GM12865 (cell line): ENCODE measurements around the gene FAM180B.
"Not testable (repeated sequence)": the region's sequence is repeated elsewhere in the genome, so short reads cannot be mapped to it uniquely, and the experiment has no call there.

Experiments used
- DNase-seq: peaks from one replicate; pipeline ENCODE4 v3.0.0; 2010; ENCODE audit warnings: low read depth
- H3K4me3 ChIP-seq: 2 replicates; pipeline ENCODE4 v1.5.1; 2011; ENCODE audit warnings: mild to moderate bottlenecking, low read depth, low read length, control low read depth
- TF ChIP-seq, protein P1 (sequence below): IDR thresholded peaks from 2 replicates; pipeline ENCODE4 v1.5.1; 2011; ENCODE audit warnings: low read length, control low read depth, low read depth, inconsistent platforms; ENCODE audit not compliant: insufficient read depth; ENCODE audit errors: missing control alignments

FAM180B gene

GRCh38 chr11:47560426-47560825, 26.1 kb upstream of the FAM180B start:
- TF ChIP-seq, protein P1, sequence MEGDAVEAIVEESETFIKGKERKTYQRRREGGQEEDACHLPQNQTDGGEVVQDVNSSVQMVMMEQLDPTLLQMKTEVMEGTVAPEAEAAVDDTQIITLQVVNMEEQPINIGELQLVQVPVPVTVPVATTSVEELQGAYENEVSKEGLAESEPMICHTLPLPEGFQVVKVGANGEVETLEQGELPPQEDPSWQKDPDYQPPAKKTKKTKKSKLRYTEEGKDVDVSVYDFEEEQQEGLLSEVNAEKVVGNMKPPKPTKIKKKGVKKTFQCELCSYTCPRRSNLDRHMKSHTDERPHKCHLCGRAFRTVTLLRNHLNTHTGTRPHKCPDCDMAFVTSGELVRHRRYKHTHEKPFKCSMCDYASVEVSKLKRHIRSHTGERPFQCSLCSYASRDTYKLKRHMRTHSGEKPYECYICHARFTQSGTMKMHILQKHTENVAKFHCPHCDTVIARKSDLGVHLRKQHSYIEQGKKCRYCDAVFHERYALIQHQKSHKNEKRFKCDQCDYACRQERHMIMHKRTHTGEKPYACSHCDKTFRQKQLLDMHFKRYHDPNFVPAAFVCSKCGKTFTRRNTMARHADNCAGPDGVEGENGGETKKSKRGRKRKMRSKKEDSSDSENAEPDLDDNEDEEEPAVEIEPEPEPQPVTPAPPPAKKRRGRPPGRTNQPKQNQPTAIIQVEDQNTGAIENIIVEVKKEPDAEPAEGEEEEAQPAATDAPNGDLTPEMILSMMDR, result no peak
- H3K4me3 ChIP-seq, result no peak overlapping the region
- DNase-seq, result no peak

DNA sequence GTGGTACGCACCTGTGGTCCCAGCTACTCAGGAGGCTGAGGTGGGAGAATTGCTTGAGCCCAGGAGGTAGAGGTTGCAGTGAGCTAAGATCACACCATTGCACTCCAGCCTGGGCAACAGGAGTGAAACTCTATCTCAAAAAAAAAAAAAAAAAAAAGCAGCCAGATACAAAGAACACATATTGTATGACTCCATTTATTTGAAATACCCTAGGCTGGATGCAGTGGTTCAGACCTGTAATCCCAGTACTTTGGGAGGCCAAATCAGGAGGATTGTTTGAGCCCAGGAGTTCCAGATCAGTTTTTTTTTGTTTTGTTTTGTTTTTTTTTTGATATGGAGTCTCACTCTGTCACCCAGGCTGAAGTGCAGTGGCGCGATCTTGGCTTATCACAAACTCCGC, 24.1 kb upstream of the FAM180B start:
- not testable (repeated sequence) for DNase-seq, H3K4me3 ChIP-seq

DNA sequence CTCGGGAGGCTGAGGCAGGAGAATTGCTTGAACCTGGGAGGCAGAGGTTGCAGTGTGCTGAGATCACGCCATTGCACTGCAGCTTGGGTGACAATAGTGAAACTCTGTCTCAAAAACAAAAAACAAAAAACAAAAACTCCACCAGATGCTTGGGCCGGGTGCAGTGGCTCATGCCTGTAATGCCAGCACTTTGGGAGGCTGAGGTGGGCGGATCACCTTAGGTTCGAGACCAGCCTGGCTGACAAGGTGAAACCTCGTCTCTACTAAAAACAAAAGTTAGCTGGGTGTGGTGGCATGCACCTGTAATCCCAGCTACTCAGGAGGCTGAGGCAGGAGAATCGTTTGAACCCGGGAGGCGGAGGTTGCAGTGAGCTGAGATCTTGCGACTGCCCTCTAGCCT, 22.1 kb upstream of the FAM180B start:
- H3K4me3 ChIP-seq, result peak overlapping the region; percentile 75
- not testable (repeated sequence) for DNase-seq

- H3K4me3 ChIP-seq, result peak overlapping the region; percentile 75
- no peak for DNase-seq
- TF ChIP-seq, protein P1, result no peak
These were observed 21.5 kb upstream of the FAM180B start for GRCh38 chr11:47564933-47565339.

DNA sequence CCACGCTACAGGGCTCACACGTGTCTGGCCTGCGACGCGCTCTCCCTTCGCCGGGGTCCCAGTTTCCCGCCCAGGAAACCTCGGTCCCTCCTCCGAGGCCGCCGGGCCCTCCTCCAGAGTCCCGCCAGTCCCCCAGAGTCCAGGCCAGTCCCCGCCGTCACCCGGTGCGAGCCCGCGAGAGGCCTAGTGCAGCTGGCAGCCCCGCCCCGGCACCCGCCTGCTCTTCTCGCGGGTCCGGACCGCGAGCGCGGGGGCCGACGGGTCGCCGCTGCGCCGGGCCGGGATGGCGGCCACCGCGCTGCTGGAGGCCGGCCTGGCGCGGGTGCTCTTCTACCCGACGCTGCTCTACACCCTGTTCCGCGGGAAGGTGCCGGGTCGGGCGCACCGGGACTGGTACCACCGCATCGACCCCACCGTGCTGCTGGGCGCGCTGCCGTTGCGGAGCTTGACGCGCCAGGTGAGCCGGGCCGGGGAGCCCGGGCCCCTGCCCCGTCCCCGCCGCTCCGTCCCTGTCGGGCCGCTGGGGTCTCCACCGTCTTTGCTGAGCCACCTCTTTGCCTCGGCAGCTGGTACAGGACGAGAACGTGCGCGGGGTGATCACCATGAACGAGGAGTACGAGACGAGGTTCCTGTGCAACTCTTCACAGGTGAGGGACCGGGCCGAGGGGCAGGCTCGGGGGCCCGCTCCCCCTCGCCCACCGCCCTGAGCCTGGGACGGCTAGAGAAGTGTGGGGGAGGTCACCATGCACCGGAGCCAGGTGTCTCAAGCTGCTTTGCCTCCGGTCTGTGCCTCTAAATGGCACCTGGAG, 20.9 kb upstream of the FAM180B start, which contains the start of gene PTPMT1:
Gene PTPMT1, plus strand, starts transcription at position 260 of the 809 bp plus-strand sequence. Its CDS starts 24 bp downstream, at position 284.
- DNase-seq, result peak; percentile 89
- H3K4me3 ChIP-seq, result peak within 1 kb of the TSS; percentile 75
- TF ChIP-seq, protein P1, result no peak

GRCh38 chr11:47566149-47566698, 20.3 kb upstream of the FAM180B start:
- TF ChIP-seq, protein P1, result no peak
- peak overlapping the region; percentile 75 for H3K4me3 ChIP-seq
- DNase-seq, result peak; percentile 32

- TF ChIP-seq, protein P1, result no peak
- H3K4me3 ChIP-seq, result no peak overlapping the region
- no peak for DNase-seq
These were observed 16.8 kb upstream of the FAM180B start for GRCh38 chr11:47569646-47570045.
